ENCODE data around the gene FSTL4.

FSTL4 gene

GRCh38 chr5:133159543-133159942 lies 452.8 kb downstream of the FSTL4 start:
- no peak for ATAC-seq

More at GRCh38 chr5:133159543-133159942, 452.8 kb downstream of the FSTL4 start:
- TF ChIP-seq TSHZ2 (CRISPR knock-in tag; IDR thresholded peaks at IDR 0.05) (no peak), PATZ1 (CRISPR knock-in tag; IDR thresholded peaks at IDR 0.05; ENCODE audit: borderline replicate concordance) (no peak), RARB (CRISPR knock-in tag; IDR thresholded peaks at IDR 0.05) (no peak), CREB5 (CRISPR knock-in tag; IDR thresholded peaks at IDR 0.05; ENCODE audit: low read depth) (no peak), ZC3H10 (CRISPR knock-in tag; IDR thresholded peaks at IDR 0.05) (no peak), TOX (CRISPR knock-in tag; IDR thresholded peaks at IDR 0.05; ENCODE audit: borderline replicate concordance) (no peak), OSR1 (CRISPR knock-in tag; IDR thresholded peaks at IDR 0.05) (no peak), ZNF70 (CRISPR knock-in tag; IDR thresholded peaks at IDR 0.05) (no peak), SNAI2 (CRISPR knock-in tag; IDR thresholded peaks at IDR 0.05) (no peak), GLIS3 (CRISPR knock-in tag; IDR thresholded peaks at IDR 0.05) (no peak), CSDC2 (CRISPR knock-in tag; IDR thresholded peaks at IDR 0.05) (no peak), ZFP3 (CRISPR knock-in tag; IDR thresholded peaks at IDR 0.05) (no peak), ZFP30 (CRISPR knock-in tag; IDR thresholded peaks at IDR 0.05) (no peak), TCF4 (CRISPR knock-in tag; IDR thresholded peaks at IDR 0.05; ENCODE audit: borderline replicate concordance) (no peak), POU6F1 (CRISPR knock-in tag; IDR thresholded peaks at IDR 0.05; ENCODE audit: borderline replicate concordance, low read depth) (no peak), ESRRG (CRISPR knock-in tag; IDR thresholded peaks at IDR 0.05) (no peak), ISL1 (CRISPR knock-in tag; IDR thresholded peaks at IDR 0.05) (no peak), PPARA (CRISPR knock-in tag; IDR thresholded peaks at IDR 0.05; ENCODE audit: borderline replicate concordance) (no peak), CSRNP3 (CRISPR knock-in tag; IDR thresholded peaks at IDR 0.05) (no peak), ARNTL (CRISPR knock-in tag; IDR thresholded peaks at IDR 0.05; ENCODE audit: borderline replicate concordance, low read depth) (no peak)
